Measurements from ENCODE around the gene FOXL3.
"Not testable (repeated sequence)": the region's sequence is repeated elsewhere in the genome, so short reads cannot be mapped to it uniquely, and the experiment has no call there.

FOXL3 gene

GRCh38 chr7:259751-260405 is 30.1 kb upstream of the FOXL3 start:
- TF ChIP-seq, protein P1, sequence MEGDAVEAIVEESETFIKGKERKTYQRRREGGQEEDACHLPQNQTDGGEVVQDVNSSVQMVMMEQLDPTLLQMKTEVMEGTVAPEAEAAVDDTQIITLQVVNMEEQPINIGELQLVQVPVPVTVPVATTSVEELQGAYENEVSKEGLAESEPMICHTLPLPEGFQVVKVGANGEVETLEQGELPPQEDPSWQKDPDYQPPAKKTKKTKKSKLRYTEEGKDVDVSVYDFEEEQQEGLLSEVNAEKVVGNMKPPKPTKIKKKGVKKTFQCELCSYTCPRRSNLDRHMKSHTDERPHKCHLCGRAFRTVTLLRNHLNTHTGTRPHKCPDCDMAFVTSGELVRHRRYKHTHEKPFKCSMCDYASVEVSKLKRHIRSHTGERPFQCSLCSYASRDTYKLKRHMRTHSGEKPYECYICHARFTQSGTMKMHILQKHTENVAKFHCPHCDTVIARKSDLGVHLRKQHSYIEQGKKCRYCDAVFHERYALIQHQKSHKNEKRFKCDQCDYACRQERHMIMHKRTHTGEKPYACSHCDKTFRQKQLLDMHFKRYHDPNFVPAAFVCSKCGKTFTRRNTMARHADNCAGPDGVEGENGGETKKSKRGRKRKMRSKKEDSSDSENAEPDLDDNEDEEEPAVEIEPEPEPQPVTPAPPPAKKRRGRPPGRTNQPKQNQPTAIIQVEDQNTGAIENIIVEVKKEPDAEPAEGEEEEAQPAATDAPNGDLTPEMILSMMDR (IDR thresholded peaks at IDR 0.05; ENCODE audit: low read depth, low read length, missing control alignments), result no peak

DNA sequence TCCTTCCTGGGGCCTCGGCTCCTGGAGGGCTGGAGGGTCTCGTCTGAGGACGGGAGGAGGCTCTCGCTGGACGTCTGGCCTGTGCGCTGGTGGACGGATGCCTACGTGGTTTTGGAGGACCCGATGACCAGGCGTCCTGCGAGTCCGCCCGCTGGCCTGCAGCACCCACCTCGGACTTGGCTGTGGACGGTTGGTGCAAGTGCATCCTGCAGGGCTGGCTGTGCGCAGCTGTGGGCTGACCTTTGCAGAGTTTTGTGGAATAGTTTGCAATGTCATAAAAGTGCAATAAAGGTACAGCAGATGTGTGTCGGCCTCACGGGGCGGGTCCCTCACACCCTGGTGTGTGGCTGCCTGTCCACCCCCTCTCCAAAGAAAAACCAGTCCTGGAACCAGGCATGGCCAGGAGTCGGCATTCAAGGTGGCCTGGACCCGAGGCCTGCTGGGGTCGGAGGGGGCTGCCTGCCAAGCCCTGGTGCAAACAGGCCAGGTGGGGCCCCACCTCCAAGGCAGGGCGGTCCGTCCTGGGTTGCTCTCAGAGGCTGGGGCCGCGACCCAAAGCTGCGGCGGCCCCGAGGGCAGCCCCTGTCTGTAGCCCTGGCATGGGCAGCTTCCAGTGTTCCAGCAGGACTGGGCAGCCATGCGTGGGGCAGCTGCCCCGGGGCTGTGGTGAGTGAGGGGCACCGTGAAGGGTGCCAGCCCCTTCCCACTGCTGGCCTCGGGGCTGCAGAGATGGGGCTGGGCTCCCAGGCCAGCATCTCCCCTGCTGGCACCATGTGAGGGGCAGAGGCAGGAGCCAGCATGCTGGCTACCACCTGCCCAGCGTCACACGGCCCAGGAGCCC is 29.3 kb upstream of the FOXL3 start:
- DNase-seq (ENCODE audit: extremely low read depth, low read depth), result no peak
- TF ChIP-seq, protein P1 (IDR thresholded peaks at IDR 0.05; ENCODE audit: low read depth, low read length, missing control alignments), result no peak
- H3K4me3 ChIP-seq (replicated peaks; ENCODE audit: low read depth, low read length), result no peak overlapping the region

More at GRCh38 chr7:259751-260405, 30.1 kb upstream of the FOXL3 start:
- no peak overlapping the region for H3K4me3 ChIP-seq (replicated peaks; ENCODE audit: low read depth, low read length)
- DNase-seq (ENCODE audit: extremely low read depth, low read depth), result no peak

- H3K4me3 ChIP-seq (replicated peaks; ENCODE audit: low read depth, low read length), result no peak overlapping the region
Observed at GRCh38 chr7:261341-262250, 28.4 kb upstream of the FOXL3 start.

DNA sequence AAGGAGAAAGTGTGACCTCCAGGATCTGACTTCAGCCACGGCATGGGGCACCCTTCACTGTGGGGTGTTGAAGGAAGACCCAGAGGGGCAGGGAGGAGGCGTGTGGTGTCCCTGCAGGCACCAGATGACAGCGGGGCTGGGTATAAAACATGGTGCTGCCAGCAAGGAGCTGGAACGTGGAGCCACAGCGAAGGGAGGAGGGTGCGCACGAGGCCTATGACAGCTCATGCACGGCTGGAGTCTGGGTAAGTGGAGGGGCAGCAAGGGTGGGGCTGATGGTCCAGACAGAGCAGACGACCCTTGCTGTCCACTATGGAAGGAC is 27.8 kb upstream of the FOXL3 start:
- TF ChIP-seq, protein P1 (IDR thresholded peaks at IDR 0.05; ENCODE audit: low read depth, low read length, missing control alignments), result no peak
- no peak overlapping the region for H3K4me3 ChIP-seq (replicated peaks; ENCODE audit: low read depth, low read length)
- no peak for DNase-seq (ENCODE audit: extremely low read depth, low read depth)

More at GRCh38 chr7:261341-262250, 28.4 kb upstream of the FOXL3 start:
- no peak for DNase-seq (ENCODE audit: extremely low read depth, low read depth)
- TF ChIP-seq, protein P1 (IDR thresholded peaks at IDR 0.05; ENCODE audit: low read depth, low read length, missing control alignments), result no peak

GRCh38 chr7:262631-263311 is 27.2 kb upstream of the FOXL3 start:
- not testable (repeated sequence) for DNase-seq (ENCODE audit: extremely low read depth, low read depth); H3K4me3 ChIP-seq (replicated peaks; ENCODE audit: low read depth, low read length)
- TF ChIP-seq, protein P1 (IDR thresholded peaks at IDR 0.05; ENCODE audit: low read depth, low read length, missing control alignments), result peak; percentile 33
